Uterus (tissue), 4 donors: ENCODE measurements around the gene CCDC127. TPM values are rescaled to one million over a fixed set of nuclear protein-coding genes. Genes with fewer than 3 reads are reported as not detected.

Experiments used
- DNase-seq, 2 donors: peaks; one replicate each; pipeline ENCODE4 v3.0.0-alpha.2; 2019 to 2020
- H3K27ac ChIP-seq, 2 donors: fragments of 200-600 bp; sonication (generic); 1 replicate in 1 of 2; 2 replicates in 1 of 2; pipeline ENCODE4 v1.5.1; 2016 to 2018
- H3K27me3 ChIP-seq, 2 donors: fragments of 200-600 bp; sonication (generic); one replicate each; pipeline ENCODE4 v1.5.1; 2018 to 2019; ENCODE audit warnings: control low read depth in 1 of 2
- H3K36me3 ChIP-seq, 2 donors: fragments of 200-600 bp; sonication (generic); one replicate each; pipeline ENCODE4 v1.5.1; 2019; ENCODE audit warnings: control low read depth in 1 of 2
- H3K4me1 ChIP-seq, 2 donors: fragments of 200-600 bp; sonication (generic); one replicate each; pipeline ENCODE4 v1.5.1; 2018 to 2019; ENCODE audit warnings: control low read depth in 1 of 2
- H3K4me3 ChIP-seq, 2 donors: fragments of 200-600 bp; sonication (generic); 1 replicate in 1 of 2; 2 replicates in 1 of 2; pipeline ENCODE4 v1.5.1; 2018 to 2019; ENCODE audit warnings: mild to moderate bottlenecking in 1 of 2
- H3K9me3 ChIP-seq, 2 donors: fragments of 200-600 bp; sonication (generic); one replicate each; pipeline ENCODE4 v1.5.1; 2019; ENCODE audit warnings: control low read depth in 1 of 2
- POLR2A ChIP-seq, 2 donors: fragments of 450-650 bp; IDR thresholded peaks; one replicate each; pipeline ENCODE4 v1.6.1; 2016; ENCODE audit warnings: antibody characterized with exemption in 2 of 2, mild to moderate bottlenecking in 1 of 2, moderate library complexity in 1 of 2
- intact Hi-C: fragments of 100-400 bp; cut with DNase I; formaldehyde crosslinking; loops from one replicate; pipeline ENCODE4 v1.15.1; 2023; ENCODE audit warnings: low total_unique reads
- total RNA-seq, 4 donors: library from RNA; depleted of rRNA in 3 of 4; stranded (reverse); fragments of >200 nt in 3 of 4; gene quantifications; one replicate each; pipeline versions ENCODE4 v1.1.0 to v1.2.4, GENCODE V29; 2014 to 2023
- TF ChIP-seq, protein P1 (sequence below), 4 experiments: fragments of 200-600 bp in 2 of 4; fragments of 450-650 bp in 2 of 4; sonication (generic) in 2 of 4; IDR thresholded peaks; one replicate each; pipeline ENCODE4 v1.5.1; 2016 to 2019; ENCODE audit warnings: antibody characterized with exemption in 4 of 4, mild to moderate bottlenecking in 2 of 4, moderate library complexity in 1 of 4
- donor health status: DM: yes; HTN: yes; CAD: no.

The CCDC127 gene
- total RNA-seq, 4 donors from 2014 or later, result 2.6 to 10.2 (median 6.0) TPM

DNA sequence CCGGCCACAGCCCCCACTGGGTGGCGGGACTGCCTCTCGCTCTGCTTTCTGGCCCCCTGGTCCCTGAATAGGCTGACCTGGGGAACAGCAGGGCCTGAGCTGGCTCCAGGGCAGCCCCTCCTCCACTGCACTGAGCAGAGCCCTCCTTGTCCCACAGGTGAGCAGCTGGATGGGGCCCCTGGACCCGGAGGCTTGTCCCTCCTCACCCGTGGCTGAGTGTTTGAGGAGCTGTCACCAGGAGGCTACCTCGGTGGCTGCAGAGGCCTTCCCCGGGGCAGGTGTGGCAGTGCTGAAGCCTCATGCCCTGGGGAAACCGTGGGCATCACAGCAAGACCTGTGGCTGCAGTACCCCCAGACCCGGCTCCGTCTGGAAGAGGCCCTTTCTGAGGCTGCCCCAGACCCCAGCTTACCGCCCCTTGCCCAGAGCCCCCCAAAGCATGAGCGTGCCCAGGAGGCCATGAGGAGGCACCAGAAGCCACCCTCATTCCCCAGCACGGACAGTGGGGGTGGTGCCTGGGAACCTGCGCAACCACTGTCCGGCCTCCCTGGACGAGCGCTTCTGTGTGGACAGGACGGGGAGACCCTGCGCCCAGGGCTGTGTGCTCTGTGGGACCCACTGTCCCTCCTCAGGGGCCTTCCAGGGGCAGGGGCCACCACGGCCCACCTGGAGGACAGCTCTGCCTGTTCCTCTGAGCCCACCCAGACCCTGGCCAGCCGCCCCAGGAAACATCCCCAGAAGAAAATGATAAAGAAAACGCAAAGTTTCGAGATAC, 55.2 kb downstream of the CCDC127 start:
- H3K27ac ChIP-seq, result no peak overlapping the region
- intact Hi-C loops, result no loop called here
- TF ChIP-seq, protein P1, sequence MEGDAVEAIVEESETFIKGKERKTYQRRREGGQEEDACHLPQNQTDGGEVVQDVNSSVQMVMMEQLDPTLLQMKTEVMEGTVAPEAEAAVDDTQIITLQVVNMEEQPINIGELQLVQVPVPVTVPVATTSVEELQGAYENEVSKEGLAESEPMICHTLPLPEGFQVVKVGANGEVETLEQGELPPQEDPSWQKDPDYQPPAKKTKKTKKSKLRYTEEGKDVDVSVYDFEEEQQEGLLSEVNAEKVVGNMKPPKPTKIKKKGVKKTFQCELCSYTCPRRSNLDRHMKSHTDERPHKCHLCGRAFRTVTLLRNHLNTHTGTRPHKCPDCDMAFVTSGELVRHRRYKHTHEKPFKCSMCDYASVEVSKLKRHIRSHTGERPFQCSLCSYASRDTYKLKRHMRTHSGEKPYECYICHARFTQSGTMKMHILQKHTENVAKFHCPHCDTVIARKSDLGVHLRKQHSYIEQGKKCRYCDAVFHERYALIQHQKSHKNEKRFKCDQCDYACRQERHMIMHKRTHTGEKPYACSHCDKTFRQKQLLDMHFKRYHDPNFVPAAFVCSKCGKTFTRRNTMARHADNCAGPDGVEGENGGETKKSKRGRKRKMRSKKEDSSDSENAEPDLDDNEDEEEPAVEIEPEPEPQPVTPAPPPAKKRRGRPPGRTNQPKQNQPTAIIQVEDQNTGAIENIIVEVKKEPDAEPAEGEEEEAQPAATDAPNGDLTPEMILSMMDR (IDR thresholded peaks at IDR 0.05), result no peak
- TF ChIP-seq POLR2A (IDR thresholded peaks at IDR 0.05), result no peak

DNA sequence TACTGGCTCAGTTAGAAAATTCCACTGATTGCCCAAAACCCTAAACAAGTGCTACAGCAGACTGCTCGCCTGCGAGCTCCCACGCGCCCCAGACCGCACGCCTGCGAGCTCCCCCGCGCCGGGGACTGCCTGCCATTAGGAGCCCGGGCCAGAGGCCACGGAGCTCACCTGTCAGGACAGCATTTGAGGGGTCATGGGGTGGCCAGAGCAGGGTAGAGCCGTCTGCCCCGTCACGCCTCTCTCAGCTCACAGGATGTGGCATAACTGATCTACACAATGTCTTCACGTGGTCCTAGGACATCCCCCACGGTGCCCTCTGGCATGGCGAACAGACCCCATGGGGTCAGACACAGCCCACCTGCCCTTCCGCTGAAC, 55.8 kb downstream of the CCDC127 start:
- Histone ChIP-seq H3K36me3 (no peaks in the 10 kb centered on the region), H3K27me3 (no peaks in the 10 kb centered on the region), H3K4me1 (no peaks in the 10 kb centered on the region), H3K27ac (no peak overlapping the region), H3K4me3 (no peak overlapping the region), H3K9me3 (no peaks in the 10 kb centered on the region)
- TF ChIP-seq, protein P1 (IDR thresholded peaks at IDR 0.05), result no peak
- TF ChIP-seq POLR2A (IDR thresholded peaks at IDR 0.05), result no peak
- intact Hi-C loops, result no loop called here
- DNase-seq, result no peak

More for the DNA sequence above, 55.2 kb downstream of the CCDC127 start:
- H3K36me3 ChIP-seq, result no peaks in the 10 kb centered on the region
- no peak for DNase-seq
- no peak overlapping the region for H3K4me3 ChIP-seq
- no peaks in the 10 kb centered on the region for H3K27me3 ChIP-seq
- H3K4me1 ChIP-seq, result no peaks in the 10 kb centered on the region
- no peaks in the 10 kb centered on the region for H3K9me3 ChIP-seq

- TF ChIP-seq, protein P1 (IDR thresholded peaks at IDR 0.05), result no peak
- no peak for TF ChIP-seq POLR2A (IDR thresholded peaks at IDR 0.05)
- Histone ChIP-seq H3K9me3 (no peaks in the 10 kb centered on the region), H3K4me1 (no peaks in the 10 kb centered on the region), H3K4me3 (no peak overlapping the region), H3K27me3 (no peaks in the 10 kb centered on the region), H3K27ac (no peak overlapping the region), H3K36me3 (no peaks in the 10 kb centered on the region)
- intact Hi-C loops, result no loop called here
- DNase-seq, result no peak
These were observed 56.2 kb downstream of the CCDC127 start for GRCh38 chr5:161803-162110.

DNA sequence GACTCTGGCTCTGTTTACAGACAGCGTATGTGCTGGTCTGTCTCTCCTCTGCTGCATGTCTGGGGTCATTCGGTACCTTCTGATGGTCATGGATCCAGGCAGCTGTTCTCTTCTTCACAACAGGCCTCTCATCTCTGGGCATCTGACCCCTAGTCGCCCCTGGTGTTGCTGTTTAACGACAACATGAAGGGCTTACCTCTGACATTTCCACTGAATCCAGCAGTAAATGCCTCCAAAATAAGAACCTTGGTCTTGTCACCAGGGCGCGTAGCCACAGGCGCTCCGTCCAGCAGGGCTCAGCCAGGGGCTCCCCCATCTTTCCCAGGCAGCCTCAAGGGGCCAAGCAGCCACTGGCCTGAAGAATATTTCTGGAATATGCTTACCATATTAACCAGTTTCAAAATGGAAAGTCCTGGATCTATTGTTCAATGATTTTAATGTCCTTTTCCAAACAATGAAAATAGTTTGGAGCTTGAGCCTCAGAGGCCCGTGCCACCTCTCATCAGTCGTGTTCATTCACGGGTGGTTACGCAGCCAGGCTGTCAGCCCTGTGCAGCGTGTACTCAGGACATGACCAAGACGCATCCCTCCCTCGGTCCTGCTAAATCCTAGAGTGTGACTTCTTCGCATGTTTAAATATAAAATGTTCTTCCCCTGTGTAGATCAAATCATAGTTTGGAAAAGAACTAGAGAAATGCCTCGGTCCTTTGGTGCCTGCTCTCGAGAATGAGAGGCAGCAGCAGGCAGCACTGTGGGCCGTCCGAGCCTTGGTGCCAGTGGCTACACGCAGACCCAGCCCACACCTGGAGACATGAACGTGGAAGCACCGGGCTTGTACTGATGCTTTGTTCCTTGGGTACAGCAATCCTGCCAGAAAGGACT, 56.8 kb downstream of the CCDC127 start:
- intact Hi-C loops, result no loop called here
- no peak for DNase-seq

More for the DNA sequence above, 56.8 kb downstream of the CCDC127 start:
- Histone ChIP-seq H3K9me3 (no peaks in the 10 kb centered on the region), H3K27ac (no peak overlapping the region), H3K4me1 (no peaks in the 10 kb centered on the region), H3K36me3 (no peaks in the 10 kb centered on the region), H3K27me3 (no peaks in the 10 kb centered on the region), H3K4me3 (no peak overlapping the region)
- TF ChIP-seq, protein P1 (IDR thresholded peaks at IDR 0.05), result no peak
- no peak for TF ChIP-seq POLR2A (IDR thresholded peaks at IDR 0.05)
